Activated T-helper 17 cell treated with anti-CD3 and anti-CD28 coated beads, Interleukin-2, amount 50 U/mL, for 72 hours (primary cell): ENCODE measurements around the gene DAGLA. TPM values are rescaled to one million over a fixed set of nuclear protein-coding genes. Genes with fewer than 3 reads are reported as not detected.

ENCODE experiments used
- ATAC-seq: fragments of 150-1000 bp; cut with Tn5 transposase; replicated peaks from 2 replicates; pipeline ENCODE4 v1.10.0; 2021; ENCODE audit warnings: mild to moderate bottlenecking, moderate library complexity
- H3K27ac Mint-ChIP-seq: one replicate; pipeline ENCODE4 v1.8.0; 2022; ENCODE audit warnings: mixed read lengths
- H3K27me3 Mint-ChIP-seq: one replicate; pipeline ENCODE4 v1.8.0; 2022; ENCODE audit warnings: mixed read lengths
- H3K36me3 Mint-ChIP-seq: one replicate; pipeline ENCODE4 v1.8.0; 2022; ENCODE audit warnings: low read depth, mild to moderate bottlenecking, mixed read lengths
- H3K4me1 Mint-ChIP-seq: one replicate; pipeline ENCODE4 v1.8.0; 2022; ENCODE audit warnings: mixed read lengths
- H3K4me3 Mint-ChIP-seq: one replicate; pipeline ENCODE4 v1.8.0; 2022; ENCODE audit warnings: mild to moderate bottlenecking, mixed read lengths
- H3K9me3 Mint-ChIP-seq: one replicate; pipeline ENCODE4 v1.8.0; 2022; ENCODE audit warnings: mixed read lengths
- total RNA-seq, 2 donors: library from RNA; stranded (reverse); gene quantifications; one replicate each; pipeline ENCODE4 v1.2.3, GENCODE V29; 2022

Gene DAGLA
- total RNA-seq, 2 donors from 2014 or later = 0.11 to 0.13 TPM

GRCh38 chr11:61715867-61716266 is 35.7 kb downstream of the DAGLA start:
- no peaks in the 10 kb centered on the region for H3K36me3 Mint-ChIP-seq
- no peak for ATAC-seq
- no peak overlapping the region for H3K27ac Mint-ChIP-seq
- no peak overlapping the region for H3K4me3 Mint-ChIP-seq
- H3K9me3 Mint-ChIP-seq = no peaks in the 10 kb centered on the region
- no peaks in the 10 kb centered on the region for H3K27me3 Mint-ChIP-seq
- no peaks in the 10 kb centered on the region for H3K4me1 Mint-ChIP-seq

DNA sequence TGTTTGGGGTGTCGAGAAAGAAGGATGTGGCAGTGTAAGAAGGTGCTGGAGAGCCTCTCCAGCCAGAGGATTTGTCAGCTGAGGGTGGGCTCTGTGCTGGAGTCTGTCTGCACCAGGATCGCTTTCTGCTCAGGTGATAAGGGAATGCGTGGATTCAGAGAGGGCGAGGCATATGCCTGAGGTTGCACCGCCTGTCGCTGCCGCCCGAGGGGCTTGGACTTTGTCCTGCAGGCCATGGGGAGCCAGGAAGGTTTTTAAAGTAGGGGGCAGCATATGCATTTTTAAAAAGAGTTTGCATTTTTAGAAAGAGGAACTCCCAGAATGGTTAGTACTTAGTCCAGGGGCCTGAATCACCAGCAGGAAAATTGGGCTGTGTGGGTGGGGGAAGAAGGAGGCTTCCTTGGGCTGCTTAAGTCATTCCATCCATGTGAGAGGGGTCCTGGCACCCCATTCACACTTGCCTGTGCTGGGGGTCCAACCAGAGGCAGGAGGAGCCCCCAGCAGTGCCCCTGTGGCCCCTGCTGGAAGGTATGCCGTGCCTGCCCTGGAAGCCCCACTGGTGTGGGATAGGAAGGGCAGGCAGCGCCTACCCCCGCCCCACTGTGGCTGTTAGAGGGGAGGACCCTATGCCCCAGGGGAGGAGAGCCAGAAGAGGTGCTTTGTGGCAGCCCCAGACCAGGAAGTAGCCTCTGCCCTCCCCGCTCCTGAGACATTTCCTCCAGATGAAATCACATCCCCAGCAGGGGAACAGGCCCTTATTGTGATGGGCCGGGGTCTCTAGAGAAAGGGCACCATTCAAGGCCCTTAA is 36.5 kb downstream of the DAGLA start:
- no peak overlapping the region for H3K27ac Mint-ChIP-seq
- no peak for ATAC-seq

DNA sequence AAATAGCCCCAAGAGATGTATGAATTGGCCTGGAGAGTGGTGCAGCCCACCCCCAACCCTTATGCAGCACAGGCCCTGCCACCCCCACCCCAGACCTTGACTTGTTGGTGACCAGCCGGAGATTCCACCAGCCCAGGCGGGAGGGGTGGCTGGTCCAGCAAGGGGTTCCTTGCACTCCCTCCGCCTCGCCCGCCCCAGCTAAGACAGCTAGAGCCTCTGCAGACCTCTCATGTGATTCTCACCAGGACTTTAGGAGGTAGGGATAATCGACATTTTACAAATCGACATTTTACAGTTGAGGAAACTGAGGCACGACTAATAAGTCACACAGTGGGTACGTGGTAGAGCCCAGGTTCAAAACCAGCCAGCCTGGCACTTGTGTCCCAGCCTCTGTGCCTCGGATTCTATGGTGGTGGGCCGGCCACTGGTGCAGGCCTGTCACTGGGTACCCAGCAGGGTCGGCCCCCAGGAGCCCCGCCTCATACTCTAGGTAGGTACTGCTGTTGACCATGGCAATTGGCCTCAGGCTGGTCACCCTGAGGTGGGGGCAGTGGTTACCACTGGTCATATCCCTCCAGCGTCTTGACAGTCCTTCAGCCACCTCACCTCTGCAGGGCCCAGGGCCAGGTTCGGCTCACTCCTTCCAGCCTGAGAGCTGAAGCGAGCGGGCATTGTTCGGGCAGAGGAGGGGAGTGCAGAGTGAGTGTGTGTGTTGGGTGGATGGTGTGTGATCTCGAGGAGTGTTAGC is 37.3 kb downstream of the DAGLA start:
- H3K4me3 Mint-ChIP-seq = no peak overlapping the region
- no peaks in the 10 kb centered on the region for H3K9me3 Mint-ChIP-seq
- no peaks in the 10 kb centered on the region for H3K27me3 Mint-ChIP-seq
- H3K36me3 Mint-ChIP-seq = no peaks in the 10 kb centered on the region
- no peaks in the 10 kb centered on the region for H3K4me1 Mint-ChIP-seq
- no peak for ATAC-seq
- no peak overlapping the region for H3K27ac Mint-ChIP-seq

More for the DNA sequence above, 36.5 kb downstream of the DAGLA start:
- no peak overlapping the region for H3K4me3 Mint-ChIP-seq
- no peaks in the 10 kb centered on the region for H3K9me3 Mint-ChIP-seq
- no peaks in the 10 kb centered on the region for H3K4me1 Mint-ChIP-seq
- H3K27me3 Mint-ChIP-seq = no peaks in the 10 kb centered on the region
- H3K36me3 Mint-ChIP-seq = no peaks in the 10 kb centered on the region

DNA sequence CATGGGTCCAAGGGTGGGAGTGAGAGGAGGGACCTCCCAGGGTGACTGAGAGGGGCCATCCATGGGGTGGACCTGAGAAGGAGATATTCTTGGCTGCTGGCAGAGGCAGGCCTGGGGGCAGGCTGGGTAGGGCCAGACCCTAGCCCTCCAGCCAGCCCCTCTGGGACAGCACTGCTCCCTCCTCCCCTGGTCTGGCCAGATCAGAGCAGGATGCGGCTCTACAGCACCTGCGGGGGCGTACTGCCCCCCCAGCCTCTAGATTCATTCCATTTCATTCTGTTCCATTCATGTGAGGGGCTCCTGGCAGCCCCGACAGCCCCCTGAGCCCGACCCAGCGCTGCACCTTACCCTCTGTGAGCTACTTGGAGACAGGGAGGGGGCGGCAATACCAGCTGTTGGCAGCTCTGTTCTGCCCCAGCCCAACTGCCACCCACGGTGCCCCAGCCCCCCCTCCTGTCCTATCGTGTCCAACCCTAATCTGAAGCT is 37.9 kb downstream of the DAGLA start:
- Mint-ChIP-seq H3K27me3 (no peaks in the 10 kb centered on the region), H3K4me1 (no peaks in the 10 kb centered on the region), H3K9me3 (no peaks in the 10 kb centered on the region), H3K36me3 (no peaks in the 10 kb centered on the region), H3K4me3 (no peak overlapping the region), H3K27ac (no peak overlapping the region)
- no peak for ATAC-seq

DNA sequence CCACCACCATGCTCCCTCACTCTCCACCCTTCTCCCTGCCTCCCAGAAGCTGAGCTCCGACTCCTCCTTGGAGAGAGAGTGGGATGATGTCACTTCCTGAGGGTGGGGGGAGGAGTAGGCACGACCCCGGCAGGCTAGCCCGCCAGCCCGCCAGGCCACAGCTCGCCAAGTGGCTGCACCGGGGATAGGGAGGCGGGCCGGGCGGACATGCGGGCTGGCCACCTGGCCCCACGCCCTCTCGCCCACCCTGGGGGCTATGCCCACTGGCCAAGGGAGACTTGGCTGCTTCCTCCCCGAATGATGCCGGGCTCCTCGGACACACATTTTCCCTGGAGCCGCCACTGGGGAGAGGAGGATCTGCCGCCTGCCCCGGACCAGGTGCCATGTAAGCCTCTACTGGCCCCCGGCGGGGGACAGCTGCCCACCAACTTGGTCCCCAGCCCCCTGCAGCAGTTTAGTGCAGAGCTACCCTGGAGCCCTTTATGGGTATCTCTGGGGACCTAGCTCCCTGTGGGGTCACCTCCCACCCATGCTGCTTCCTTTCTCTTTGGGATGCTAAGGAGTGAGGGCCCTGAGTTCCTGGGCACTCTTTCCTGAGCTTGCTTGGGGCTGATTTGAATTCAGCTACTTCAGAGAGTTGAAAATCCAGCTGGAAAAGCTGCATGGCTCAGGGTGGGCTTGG is 38.6 kb downstream of the DAGLA start:
- H3K36me3 Mint-ChIP-seq = no peaks in the 10 kb centered on the region
- H3K9me3 Mint-ChIP-seq = no peaks in the 10 kb centered on the region
- H3K27ac Mint-ChIP-seq = no peak overlapping the region
- no peak for ATAC-seq
- no peak overlapping the region for H3K4me3 Mint-ChIP-seq
- H3K27me3 Mint-ChIP-seq = no peaks in the 10 kb centered on the region
- H3K4me1 Mint-ChIP-seq = no peaks in the 10 kb centered on the region

GRCh38 chr11:61719978-61720377 is 39.8 kb downstream of the DAGLA start:
- Mint-ChIP-seq H3K36me3 (no peaks in the 10 kb centered on the region), H3K4me3 (no peak overlapping the region), H3K4me1 (no peaks in the 10 kb centered on the region), H3K27me3 (no peaks in the 10 kb centered on the region), H3K9me3 (no peaks in the 10 kb centered on the region), H3K27ac (no peak overlapping the region)
- ATAC-seq = no peak

DNA sequence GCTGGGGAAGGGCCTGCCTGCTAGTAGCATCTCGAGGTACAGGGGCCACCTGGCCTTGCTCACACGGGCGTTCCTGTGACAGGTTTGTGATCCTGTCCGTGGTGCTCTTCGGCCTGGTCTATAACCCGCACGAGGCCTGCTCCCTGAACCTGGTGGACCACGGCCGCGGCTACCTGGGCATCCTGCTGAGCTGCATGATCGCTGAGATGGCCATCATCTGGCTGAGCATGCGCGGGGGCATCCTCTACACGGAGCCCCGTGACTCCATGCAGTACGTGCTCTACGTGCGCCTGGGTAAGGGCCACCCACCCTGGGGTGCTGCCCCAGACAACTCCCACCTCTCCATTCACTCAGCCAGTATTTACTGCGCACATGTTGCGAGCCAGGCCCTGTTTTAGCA is 40.4 kb downstream of the DAGLA start:
- no peak overlapping the region for H3K27ac Mint-ChIP-seq
- no peaks in the 10 kb centered on the region for H3K36me3 Mint-ChIP-seq
- ATAC-seq = no peak
- H3K9me3 Mint-ChIP-seq = no peaks in the 10 kb centered on the region
- no peaks in the 10 kb centered on the region for H3K4me1 Mint-ChIP-seq
- H3K4me3 Mint-ChIP-seq = no peak overlapping the region
- no peaks in the 10 kb centered on the region for H3K27me3 Mint-ChIP-seq

- no peaks in the 10 kb centered on the region for H3K9me3 Mint-ChIP-seq
- no peaks in the 10 kb centered on the region for H3K4me1 Mint-ChIP-seq
- no peaks in the 10 kb centered on the region for H3K36me3 Mint-ChIP-seq
- no peak overlapping the region for H3K27ac Mint-ChIP-seq
- no peak overlapping the region for H3K4me3 Mint-ChIP-seq
- no peak for ATAC-seq
- no peaks in the 10 kb centered on the region for H3K27me3 Mint-ChIP-seq
Measured at GRCh38 chr11:61724437-61724836, 44.2 kb downstream of the DAGLA start.

- no peak for ATAC-seq
- no peak overlapping the region for H3K4me3 Mint-ChIP-seq
- H3K27ac Mint-ChIP-seq = no peak overlapping the region
- no peaks in the 10 kb centered on the region for H3K27me3 Mint-ChIP-seq
- no peaks in the 10 kb centered on the region for H3K4me1 Mint-ChIP-seq
- H3K36me3 Mint-ChIP-seq = no peaks in the 10 kb centered on the region
- no peaks in the 10 kb centered on the region for H3K9me3 Mint-ChIP-seq
Measured at GRCh38 chr11:61725781-61726231, 45.6 kb downstream of the DAGLA start.

DNA sequence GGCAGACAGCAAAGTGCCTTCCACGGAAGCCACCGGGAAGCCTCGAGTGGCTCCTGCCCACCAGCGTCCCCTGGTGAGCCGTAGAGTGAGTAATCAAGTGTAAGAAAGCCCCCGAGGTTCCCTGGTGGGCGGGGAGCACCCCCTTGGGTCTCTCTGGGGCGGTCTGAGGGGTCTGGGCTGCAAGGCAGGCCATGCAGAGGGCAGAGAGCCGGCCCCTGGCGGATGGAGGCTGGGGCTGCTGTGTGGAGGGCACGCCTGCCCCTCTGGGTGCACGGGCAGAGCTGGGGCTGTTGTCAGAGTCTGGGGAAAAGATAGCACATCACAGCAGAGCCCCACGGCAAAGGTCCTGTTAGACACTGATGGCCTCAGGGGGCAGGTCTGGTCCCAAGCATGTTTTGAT is 46.6 kb downstream of the DAGLA start:
- Mint-ChIP-seq H3K36me3 (no peaks in the 10 kb centered on the region), H3K9me3 (no peaks in the 10 kb centered on the region), H3K27ac (no peak overlapping the region), H3K4me1 (no peaks in the 10 kb centered on the region), H3K27me3 (no peaks in the 10 kb centered on the region), H3K4me3 (no peak overlapping the region)
- ATAC-seq = no peak

GRCh38 chr11:61727401-61727811 is 47.2 kb downstream of the DAGLA start:
- Mint-ChIP-seq H3K4me3 (no peak overlapping the region), H3K27ac (no peak overlapping the region), H3K36me3 (no peaks in the 10 kb centered on the region), H3K4me1 (no peaks in the 10 kb centered on the region), H3K9me3 (no peaks in the 10 kb centered on the region), H3K27me3 (no peaks in the 10 kb centered on the region)
- no peak for ATAC-seq

- no peak for ATAC-seq
- Mint-ChIP-seq H3K4me3 (no peak overlapping the region), H3K9me3 (no peaks in the 10 kb centered on the region), H3K27ac (no peak overlapping the region), H3K4me1 (peaks cover 2% of the 10 kb centered on the region), H3K36me3 (no peaks in the 10 kb centered on the region), H3K27me3 (no peaks in the 10 kb centered on the region)
Measured at GRCh38 chr11:61728066-61728939, 48.1 kb downstream of the DAGLA start.

DNA sequence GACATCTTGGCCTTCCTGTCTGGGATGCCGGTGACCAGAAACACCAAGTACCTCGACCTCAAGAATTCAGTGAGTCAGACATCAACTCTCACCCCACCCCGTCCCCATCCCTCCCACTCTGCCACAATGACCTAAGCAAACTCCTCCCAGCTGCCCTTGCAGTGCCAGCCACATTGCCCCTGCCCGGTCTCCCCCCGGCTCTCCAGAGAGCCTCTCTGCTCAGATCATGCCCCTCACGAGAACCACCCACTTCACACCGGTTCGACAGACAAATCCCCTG is 48.7 kb downstream of the DAGLA start:
- Mint-ChIP-seq H3K4me3 (no peak overlapping the region), H3K9me3 (no peaks in the 10 kb centered on the region), H3K27me3 (no peaks in the 10 kb centered on the region), H3K36me3 (no peaks in the 10 kb centered on the region), H3K27ac (no peak overlapping the region), H3K4me1 (peaks cover 6% of the 10 kb centered on the region)
- ATAC-seq = peak; percentile 59
